Measurements from ENCODE around the gene SLC13A4. TPM values are rescaled to one million over a fixed set of nuclear protein-coding genes. Genes with fewer than 3 reads are reported as not detected.

The SLC13A4 gene
- total and polyA plus RNA-seq, 2 of the 13 experiments (the other 11 are each of a cell fraction or from before 2014, with no cell fraction given), result 0.04 TPM; not detected in 1

- POLR2A ChIA-PET, result no interaction called here
- ATAC-seq (no peak), DNase-seq (ENCODE audit: low spot score) (no peak), FAIRE-seq (no peak)
- TF ChIP-seq ZBTB2 (CRISPR knock-in tag; IDR thresholded peaks at IDR 0.05; ENCODE audit: low read depth) (no peak), STAG1 (CRISPR knock-in tag; IDR thresholded peaks at IDR 0.05) (no peak), SYNCRIP (IDR thresholded peaks at IDR 0.05; ENCODE audit: insufficient read depth, low read depth, low read length) (no peak), CBFB (CRISPR knock-in tag; IDR thresholded peaks at IDR 0.05) (no peak), NFYC (CRISPR knock-in tag; IDR thresholded peaks at IDR 0.05) (no peak), ZEB1 (IDR thresholded peaks at IDR 0.05; ENCODE audit: insufficient replicate concordance, low read depth) (no peak), ZNF550 (CRISPR knock-in tag; IDR thresholded peaks at IDR 0.05; ENCODE audit: borderline replicate concordance) (no peak), GFI1 (CRISPR knock-in tag; IDR thresholded peaks at IDR 0.05; ENCODE audit: borderline replicate concordance) (no peak), FOXP1 (IDR thresholded peaks at IDR 0.05) (no peak), FOXP1 (CRISPR knock-in tag; IDR thresholded peaks at IDR 0.05) (no peak), ZIK1 (CRISPR knock-in tag; IDR thresholded peaks at IDR 0.05; ENCODE audit: borderline replicate concordance, low read depth) (no peak), TERF1 (CRISPR knock-in tag; IDR thresholded peaks at IDR 0.05) (no peak), ZKSCAN1 (IDR thresholded peaks at IDR 0.05; ENCODE audit: low read length) (no peak), KLF13 (CRISPR knock-in tag; IDR thresholded peaks at IDR 0.05) (no peak)
- TF ChIP-seq, protein P1, sequence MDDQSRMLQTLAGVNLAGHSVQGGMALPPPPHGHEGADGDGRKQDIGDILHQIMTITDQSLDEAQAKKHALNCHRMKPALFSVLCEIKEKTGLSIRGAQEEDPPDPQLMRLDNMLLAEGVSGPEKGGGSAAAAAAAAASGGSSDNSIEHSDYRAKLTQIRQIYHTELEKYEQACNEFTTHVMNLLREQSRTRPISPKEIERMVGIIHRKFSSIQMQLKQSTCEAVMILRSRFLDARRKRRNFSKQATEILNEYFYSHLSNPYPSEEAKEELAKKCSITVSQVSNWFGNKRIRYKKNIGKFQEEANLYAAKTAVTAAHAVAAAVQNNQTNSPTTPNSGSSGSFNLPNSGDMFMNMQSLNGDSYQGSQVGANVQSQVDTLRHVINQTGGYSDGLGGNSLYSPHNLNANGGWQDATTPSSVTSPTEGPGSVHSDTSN (CRISPR knock-in tag; IDR thresholded peaks at IDR 0.05; ENCODE audit: borderline replicate concordance), result no peak
- TF ChIP-seq, protein P2, sequence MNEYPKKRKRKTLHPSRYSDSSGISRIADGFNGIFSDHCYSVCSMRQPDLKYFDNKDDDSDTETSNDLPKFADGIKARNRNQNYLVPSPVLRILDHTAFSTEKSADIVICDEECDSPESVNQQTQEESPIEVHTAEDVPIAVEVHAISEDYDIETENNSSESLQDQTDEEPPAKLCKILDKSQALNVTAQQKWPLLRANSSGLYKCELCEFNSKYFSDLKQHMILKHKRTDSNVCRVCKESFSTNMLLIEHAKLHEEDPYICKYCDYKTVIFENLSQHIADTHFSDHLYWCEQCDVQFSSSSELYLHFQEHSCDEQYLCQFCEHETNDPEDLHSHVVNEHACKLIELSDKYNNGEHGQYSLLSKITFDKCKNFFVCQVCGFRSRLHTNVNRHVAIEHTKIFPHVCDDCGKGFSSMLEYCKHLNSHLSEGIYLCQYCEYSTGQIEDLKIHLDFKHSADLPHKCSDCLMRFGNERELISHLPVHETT (CRISPR knock-in tag; conservative IDR thresholded peaks at IDR 0.05), result no peak
- no peak overlapping the region for H2AFZ ChIP-seq (ENCODE audit: low read length)
- H3K4me3 ChIP-seq (replicated peaks in 1 of 3; ENCODE audit: insufficient read depth in 1 of 3, low read depth in 2 of 3, low read length in 3 of 3), result no peak overlapping the region
- H3K27ac ChIP-seq (ENCODE audit: extremely low read length, insufficient read depth, low read length), result no peak overlapping the region
- no peaks in the 10 kb centered on the region for H4K20me1 ChIP-seq (ENCODE audit: insufficient read depth, low read length)
- in situ Hi-C loops (cut with HindIII; ENCODE audit: extremely low pct_ligation_motif_present, low pct_unique_long_range_greater_than_20kb), result no loop called here
- H3K9me3 ChIP-seq (ENCODE audit: low read length), result no peaks in the 10 kb centered on the region
- no peak overlapping the region for H3K9ac ChIP-seq (ENCODE audit: insufficient read depth, low read depth, low read length)
- 0 out of 2 replicates have a peak, but pooled peaks cover 10% of the 10 kb centered on the region for H3K4me1 ChIP-seq (ENCODE audit: insufficient read depth, low read length)
- BruUV-seq (replicated peaks), result no TSS peak
- WGBS (ENCODE audit: low lambda C conversion rate), result 38% methylated on average over 5 of the region's 5 CpGs
- H3K36me3 ChIP-seq (replicated peaks in 1 of 2; ENCODE audit: control insufficient read depth in 1 of 2, insufficient read depth in 2 of 2, low read length in 2 of 2), result no peaks in the 10 kb centered on the region
- H3K79me2 ChIP-seq (ENCODE audit: insufficient read depth, low read length), result no peaks in the 10 kb centered on the region
- no peak overlapping the region for H3K4me2 ChIP-seq (ENCODE audit: low read depth, low read length)
- CTCF ChIA-PET (ENCODE audit: low intra/inter-chr PET ratio, low total read pairs), result no interaction called here
- H3K27me3 ChIP-seq (ENCODE audit: control insufficient read depth in 1 of 2, insufficient read depth in 2 of 2, low read length in 2 of 2), result peaks cover 6 to 56% of the 10 kb centered on the region in 2 experiments
- intact Hi-C loops (cut with micrococcal nuclease; ENCODE audit: unreplicated experiment), result no loop called here
These were observed 1.2 kb upstream of the SLC13A4 start for GRCh38 chr7:135729230-135729629.

Measured in HepG2 (cell line).